ENCODE results near the gene PRCD.

PRCD gene

DNA sequence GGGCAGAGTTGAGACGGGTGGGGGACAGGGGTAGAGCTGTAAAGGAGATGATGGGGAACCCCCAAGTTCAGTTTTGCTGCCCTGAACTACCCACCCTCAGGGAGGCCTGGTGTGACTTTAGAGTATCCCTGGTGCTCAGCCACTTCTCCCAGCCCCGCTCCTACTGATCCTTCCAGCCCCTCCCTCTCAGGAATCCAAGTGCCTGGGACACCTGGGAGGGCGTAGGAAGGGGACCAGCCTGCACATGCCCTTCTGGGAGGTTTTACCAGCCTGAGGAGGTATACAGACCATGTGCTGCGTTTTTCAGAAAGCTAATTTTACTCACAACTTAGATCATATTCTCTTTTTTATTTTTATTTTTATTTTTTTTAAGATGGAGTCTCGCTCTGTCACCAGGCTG lies 41.7 kb downstream of the PRCD start:
- TF ChIP-seq, protein P1, sequence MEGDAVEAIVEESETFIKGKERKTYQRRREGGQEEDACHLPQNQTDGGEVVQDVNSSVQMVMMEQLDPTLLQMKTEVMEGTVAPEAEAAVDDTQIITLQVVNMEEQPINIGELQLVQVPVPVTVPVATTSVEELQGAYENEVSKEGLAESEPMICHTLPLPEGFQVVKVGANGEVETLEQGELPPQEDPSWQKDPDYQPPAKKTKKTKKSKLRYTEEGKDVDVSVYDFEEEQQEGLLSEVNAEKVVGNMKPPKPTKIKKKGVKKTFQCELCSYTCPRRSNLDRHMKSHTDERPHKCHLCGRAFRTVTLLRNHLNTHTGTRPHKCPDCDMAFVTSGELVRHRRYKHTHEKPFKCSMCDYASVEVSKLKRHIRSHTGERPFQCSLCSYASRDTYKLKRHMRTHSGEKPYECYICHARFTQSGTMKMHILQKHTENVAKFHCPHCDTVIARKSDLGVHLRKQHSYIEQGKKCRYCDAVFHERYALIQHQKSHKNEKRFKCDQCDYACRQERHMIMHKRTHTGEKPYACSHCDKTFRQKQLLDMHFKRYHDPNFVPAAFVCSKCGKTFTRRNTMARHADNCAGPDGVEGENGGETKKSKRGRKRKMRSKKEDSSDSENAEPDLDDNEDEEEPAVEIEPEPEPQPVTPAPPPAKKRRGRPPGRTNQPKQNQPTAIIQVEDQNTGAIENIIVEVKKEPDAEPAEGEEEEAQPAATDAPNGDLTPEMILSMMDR (IDR thresholded peaks at IDR 0.05; ENCODE audit: poor library complexity, severe bottlenecking): no peak
- Histone ChIP-seq H3K9me3 (ENCODE audit: severe bottlenecking) (no peaks in the 10 kb centered on the region), H3K36me3 (ENCODE audit: low read depth) (peaks cover 6% of the 10 kb centered on the region), H3K4me1 (ENCODE audit: insufficient read depth, poor library complexity, severe bottlenecking) (peaks cover 62% of the 10 kb centered on the region), H3K27me3 (ENCODE audit: insufficient read depth, poor library complexity, severe bottlenecking) (no peaks in the 10 kb centered on the region), H3K27ac (ENCODE audit: poor library complexity, severe bottlenecking) (peak overlapping the region; percentile 88), H3K4me3 (ENCODE audit: severe bottlenecking) (no peak overlapping the region)
- DNase-seq (ENCODE audit: low spot score): no peak
- ATAC-seq (ENCODE audit: low read depth): peak; percentile 25; the same call in 2 of the 3 replicates

DNA sequence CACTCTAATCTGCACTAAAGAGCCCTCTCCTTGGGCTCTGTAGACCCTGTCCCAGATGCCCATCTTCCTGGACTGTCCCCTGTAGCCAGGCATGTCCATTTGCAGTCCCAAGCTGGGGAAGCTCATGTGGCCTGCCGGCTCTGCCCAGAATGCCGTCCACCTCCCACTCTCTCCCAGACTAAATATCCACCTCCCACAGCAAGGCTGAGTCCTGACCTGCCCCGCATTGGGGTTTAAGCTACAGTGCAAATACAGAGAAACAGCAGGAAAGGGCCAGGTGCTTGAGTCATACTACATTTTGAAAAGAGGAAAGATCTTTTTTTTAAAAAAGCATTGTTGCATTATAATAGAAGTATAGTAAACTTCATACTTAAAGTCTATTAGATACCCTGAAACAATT lies 42.8 kb downstream of the PRCD start:
- H3K36me3 ChIP-seq (ENCODE audit: low read depth): peaks cover 6% of the 10 kb centered on the region
- H3K4me3 ChIP-seq (ENCODE audit: severe bottlenecking): no peak overlapping the region
- H3K9me3 ChIP-seq (ENCODE audit: severe bottlenecking): no peaks in the 10 kb centered on the region
- TF ChIP-seq, protein P1 (IDR thresholded peaks at IDR 0.05; ENCODE audit: poor library complexity, severe bottlenecking): no peak
- no peaks in the 10 kb centered on the region for H3K27me3 ChIP-seq (ENCODE audit: insufficient read depth, poor library complexity, severe bottlenecking)
- ATAC-seq (ENCODE audit: low read depth): peak; percentile 64
- peaks cover 69% of the 10 kb centered on the region for H3K4me1 ChIP-seq (ENCODE audit: insufficient read depth, poor library complexity, severe bottlenecking)
- no peak for DNase-seq (ENCODE audit: low spot score)
- peak overlapping the region; percentile 88 for H3K27ac ChIP-seq (ENCODE audit: poor library complexity, severe bottlenecking)

DNA sequence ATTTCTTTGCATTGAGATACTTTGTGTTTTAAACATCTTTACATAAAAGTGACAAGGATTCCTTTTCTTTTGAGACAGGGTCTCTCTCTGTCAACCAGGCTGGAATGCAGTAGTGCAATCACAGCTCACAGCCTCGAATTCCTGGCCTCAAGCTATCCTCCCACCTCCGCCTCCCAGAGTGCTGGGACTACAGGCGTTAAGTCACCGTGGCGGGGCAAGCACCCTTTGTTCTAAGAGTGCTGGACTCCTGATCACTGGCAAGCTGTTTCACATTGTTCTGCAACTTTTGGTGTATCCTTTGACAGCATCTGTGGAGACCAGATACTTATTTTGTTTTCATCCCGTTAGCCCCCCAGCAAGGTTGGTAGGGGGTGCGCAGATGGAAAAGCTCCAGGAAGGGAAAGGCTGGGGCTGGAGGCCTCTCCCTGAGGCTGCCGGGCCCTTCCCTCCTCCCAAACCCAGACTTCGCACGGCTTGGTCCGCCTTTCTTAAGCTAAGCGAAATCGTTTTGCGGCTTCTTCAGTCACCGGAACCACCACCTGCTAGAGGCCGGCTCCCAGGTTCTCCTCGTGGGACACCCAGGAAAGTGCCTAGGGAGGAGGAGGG lies 44.7 kb downstream of the PRCD start:
- ATAC-seq (ENCODE audit: low read depth): peak; percentile 2
- no peaks in the 10 kb centered on the region for H3K9me3 ChIP-seq (ENCODE audit: severe bottlenecking)
- no peaks in the 10 kb centered on the region; the same call in 1 of the 2 replicates for H3K36me3 ChIP-seq (ENCODE audit: low read depth)
- DNase-seq (ENCODE audit: low spot score): no peak
- peak overlapping the region; percentile 84 for H3K4me3 ChIP-seq (ENCODE audit: severe bottlenecking)
- H3K4me1 ChIP-seq (ENCODE audit: insufficient read depth, poor library complexity, severe bottlenecking): peaks cover 50% of the 10 kb centered on the region
- H3K27me3 ChIP-seq (ENCODE audit: insufficient read depth, poor library complexity, severe bottlenecking): no peaks in the 10 kb centered on the region
- H3K27ac ChIP-seq (ENCODE audit: poor library complexity, severe bottlenecking): peak overlapping the region; percentile 88
- TF ChIP-seq, protein P1 (IDR thresholded peaks at IDR 0.05; ENCODE audit: poor library complexity, severe bottlenecking): no peak

DNA sequence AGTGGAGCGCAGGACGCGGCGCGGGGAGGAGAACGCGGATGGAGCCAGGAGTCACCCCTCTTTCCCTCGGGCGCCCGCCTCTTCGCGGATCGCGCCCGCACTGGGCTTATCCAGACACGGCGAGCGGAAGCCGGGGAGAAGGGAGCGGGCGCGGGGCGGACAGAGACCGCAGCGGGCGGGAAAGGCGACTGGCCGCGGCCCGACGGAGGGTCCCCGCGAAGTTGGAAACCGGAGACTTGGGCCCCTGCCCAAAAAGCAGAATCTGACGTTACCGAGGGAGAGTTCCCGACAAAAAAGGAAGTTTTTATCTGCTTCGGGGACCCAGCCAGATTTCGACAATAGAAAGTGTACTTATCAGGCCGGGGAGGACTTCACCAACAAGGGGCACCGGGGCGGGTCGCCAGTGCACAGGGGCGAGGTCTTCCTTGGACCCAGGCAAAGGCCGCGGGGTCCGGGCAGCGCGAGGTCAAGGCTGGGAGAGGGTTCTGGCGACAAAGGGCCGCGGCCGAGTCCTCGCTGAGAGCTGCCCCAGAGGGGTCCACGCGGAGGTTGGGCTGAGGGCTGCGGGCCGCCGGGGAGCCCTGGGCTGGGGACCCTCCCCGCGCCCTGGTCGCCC lies 45.3 kb downstream of the PRCD start:
- Histone ChIP-seq H3K9me3 (ENCODE audit: severe bottlenecking) (no peaks in the 10 kb centered on the region), H3K27me3 (ENCODE audit: insufficient read depth, poor library complexity, severe bottlenecking) (no peaks in the 10 kb centered on the region), H3K27ac (ENCODE audit: poor library complexity, severe bottlenecking) (peak overlapping the region; percentile 88), H3K36me3 (ENCODE audit: low read depth) (no peaks in the 10 kb centered on the region; the same call in 1 of the 2 replicates), H3K4me3 (ENCODE audit: severe bottlenecking) (peak overlapping the region; percentile 84), H3K4me1 (ENCODE audit: insufficient read depth, poor library complexity, severe bottlenecking) (peaks cover 44% of the 10 kb centered on the region)
- peak; percentile 26 for ATAC-seq (ENCODE audit: low read depth)
- no peak for DNase-seq (ENCODE audit: low spot score)
- TF ChIP-seq, protein P1 (IDR thresholded peaks at IDR 0.05; ENCODE audit: poor library complexity, severe bottlenecking): no peak
